IMR-90 (cell line): ENCODE data around the gene SLC9A3. TPM values are rescaled to one million over a fixed set of nuclear protein-coding genes. Genes with fewer than 3 reads are reported as not detected.

Source experiments
- ATAC-seq: fragments of 200-7000 bp; cut with Tn5 transposase; 2 replicates; pipeline ENCODE4 v1.9.1; 2020; ENCODE audit warnings: low read depth, mild to moderate bottlenecking, moderate library complexity
- BruUV-seq: library from RNA; stranded (reverse); fragments of 400-500 nt; replicated peaks from 2 replicates; lab custom pipeline; 2021; lab: Mats Ljungman, UMichigan
- CTCF ChIA-PET: fragments of 300-600 bp; formaldehyde crosslinking; extraction: SDS; loops from one replicate; lab custom pipeline; 2021; ENCODE audit warnings: antibody characterized with exemption; lab: Yijun Ruan, JAX
- POLR2A ChIA-PET: fragments of 300-600 bp; sonication (Branson Sonifier 250); formaldehyde crosslinking; loops from one replicate; lab custom pipeline; 2022; ENCODE audit warnings: antibody characterized with exemption; ENCODE audit not compliant: unreplicated experiment; lab: Charles Lee
- DNase-seq: peaks from one replicate; pipeline ENCODE4 v3.0.0; 2013
- H2AFZ ChIP-seq: replicated peaks from 2 replicates; pipeline ENCODE3; 2013; ENCODE audit warnings: low read length, mild to moderate bottlenecking; ENCODE audit not compliant: poor library complexity
- H2AK5ac ChIP-seq: 2 replicates; pipeline ENCODE4 v1.6.1; 2013; ENCODE audit warnings: low read depth, low read length, inconsistent platforms
- H2AK9ac ChIP-seq: replicated peaks from 2 replicates; pipeline ENCODE3; 2013; ENCODE audit warnings: mild to moderate bottlenecking, low read depth, low read length, moderate library complexity; ENCODE audit not compliant: poor library complexity
- H2BK120ac ChIP-seq: 2 replicates; pipeline ENCODE4 v1.6.1; 2013; ENCODE audit warnings: low read depth, low read length, inconsistent platforms
- H2BK15ac ChIP-seq: 3 replicates; pipeline ENCODE4 v1.6.1; 2013; ENCODE audit warnings: low read depth, low read length, inconsistent platforms
- H2BK20ac ChIP-seq: 2 replicates; pipeline ENCODE4 v1.6.1; 2013; ENCODE audit warnings: low read depth, mild to moderate bottlenecking, inconsistent platforms, low read length, moderate library complexity
- H2BK5ac ChIP-seq: 2 replicates; pipeline ENCODE4 v1.6.1; 2013; ENCODE audit warnings: mild to moderate bottlenecking, low read depth, low read length, inconsistent platforms; ENCODE audit not compliant: poor library complexity, severe bottlenecking
- H3K14ac ChIP-seq: replicated peaks from 2 replicates; pipeline ENCODE4 v1.6.1; 2013; ENCODE audit warnings: low read depth, low read length, inconsistent platforms
- H3K18ac ChIP-seq: 2 replicates; pipeline ENCODE4 v1.6.1; 2013; ENCODE audit warnings: low read depth, low read length, control low read depth
- H3K23ac ChIP-seq: 2 replicates; pipeline ENCODE4 v1.6.1; 2013; ENCODE audit warnings: low read depth, low read length, inconsistent platforms
- H3K27ac ChIP-seq: 2 replicates; pipeline ENCODE4 v1.5.1; 2013; ENCODE audit warnings: mild to moderate bottlenecking, control low read depth, low read length; ENCODE audit not compliant: insufficient read depth
- H3K27me3 ChIP-seq: 2 replicates; pipeline ENCODE4 v1.6.1; 2013; ENCODE audit warnings: low read length; ENCODE audit not compliant: control insufficient read depth, insufficient read depth
- H3K36me3 ChIP-seq: 2 replicates; pipeline ENCODE4 v1.6.1; 2013; ENCODE audit warnings: low read length, mixed read lengths; ENCODE audit not compliant: control insufficient read depth, insufficient read depth
- H3K4ac ChIP-seq: 2 replicates; pipeline ENCODE4 v1.6.1; 2013; ENCODE audit warnings: low read depth, low read length, inconsistent platforms
- H3K4me1 ChIP-seq: 2 replicates; pipeline ENCODE4 v1.6.1; 2013; ENCODE audit warnings: low read length, mixed read lengths; ENCODE audit not compliant: control insufficient read depth, insufficient read depth
- H3K4me2 ChIP-seq: 2 replicates; pipeline ENCODE4 v1.6.1; 2013; ENCODE audit warnings: low read depth, mild to moderate bottlenecking, control low read depth, low read length, moderate library complexity
- H3K4me3 ChIP-seq: 2 replicates; pipeline ENCODE4 v1.5.1; 2013; ENCODE audit warnings: low read depth, mild to moderate bottlenecking, control low read depth, low read length, moderate library complexity; ENCODE audit not compliant: insufficient read depth
- H3K56ac ChIP-seq: 2 replicates; pipeline ENCODE4 v1.6.1; 2013; ENCODE audit warnings: low read length, inconsistent platforms; ENCODE audit not compliant: insufficient read depth; ENCODE audit errors: extremely low read depth
- H3K79me1 ChIP-seq, 2 experiments: 2 replicates each; pipeline ENCODE4 v1.6.1; 2013; ENCODE audit warnings: low read length in 2 of 2, inconsistent platforms in 1 of 2, low read depth in 1 of 2
- H3K9ac ChIP-seq: 2 replicates; pipeline ENCODE4 v1.6.1; 2013; ENCODE audit warnings: low read depth, low read length, control low read depth
- H3K9me1 ChIP-seq: 2 replicates; pipeline ENCODE4 v1.6.1; 2013; ENCODE audit warnings: low read length, inconsistent platforms; ENCODE audit not compliant: insufficient read depth
- H3K9me3 ChIP-seq: 2 replicates; pipeline ENCODE4 v1.6.1; 2013; ENCODE audit warnings: low read length; ENCODE audit not compliant: control insufficient read depth, insufficient read depth
- H4K20me1 ChIP-seq: 2 replicates; pipeline ENCODE4 v1.6.1; 2013; ENCODE audit warnings: low read length, inconsistent platforms; ENCODE audit not compliant: insufficient read depth
- H4K5ac ChIP-seq: 2 replicates; pipeline ENCODE4 v1.6.1; 2013; ENCODE audit warnings: mild to moderate bottlenecking, low read depth, low read length, control low read depth
- H4K8ac ChIP-seq, 2 experiments: 2 replicates each; pipeline ENCODE4 v1.6.1; 2013; ENCODE audit warnings: low read depth in 2 of 2, low read length in 2 of 2, control low read depth in 1 of 2, inconsistent platforms in 1 of 2
- H4K91ac ChIP-seq: 2 replicates; pipeline ENCODE4 v1.6.1; 2013; ENCODE audit warnings: low read depth, low read length, inconsistent platforms; ENCODE audit not compliant: insufficient read depth
- BHLHE40 ChIP-seq: fragments of 150-350 bp; IDR thresholded peaks from 2 replicates; pipeline ENCODE4 v1.6.1; 2016; ENCODE audit warnings: mild to moderate bottlenecking, low read depth, low read length
- CEBPB ChIP-seq: IDR thresholded peaks from 2 replicates; pipeline ENCODE4 v1.6.1; 2012; ENCODE audit warnings: low read depth, low read length, improper control_type of control experiment
- CHD1 ChIP-seq: IDR thresholded peaks from 2 replicates; pipeline ENCODE4 v1.6.1; 2012; ENCODE audit warnings: low read depth, low read length, improper control_type of control experiment
- CTCF ChIP-seq: conservative IDR thresholded peaks from 2 replicates; pipeline ENCODE4 v1.5.1; 2012; ENCODE audit warnings: mild to moderate bottlenecking, low read depth, low read length, improper control_type of control experiment
- MAZ ChIP-seq: IDR thresholded peaks from 2 replicates; pipeline ENCODE4 v1.6.1; 2012; ENCODE audit warnings: low read depth, mild to moderate bottlenecking, low read length, improper control_type of control experiment, moderate library complexity, borderline replicate concordance
- MXI1 ChIP-seq: IDR thresholded peaks from 2 replicates; pipeline ENCODE4 v1.6.1; 2012; ENCODE audit warnings: low read depth, mild to moderate bottlenecking, low read length, moderate library complexity, borderline replicate concordance
- NFE2L2 ChIP-seq: fragments of 150-350 bp; IDR thresholded peaks from 2 replicates; pipeline ENCODE4 v1.6.1; 2016; ENCODE audit warnings: low read depth, mild to moderate bottlenecking, low read length
- RAD21 ChIP-seq: IDR thresholded peaks from 2 replicates; pipeline ENCODE4 v1.6.1; 2012; ENCODE audit warnings: low read length, improper control_type of control experiment
- RFX5 ChIP-seq: IDR thresholded peaks from 2 replicates; pipeline ENCODE4 v1.8.0; 2012; ENCODE audit warnings: low read depth, mild to moderate bottlenecking, low read length, moderate library complexity
- SMC3 ChIP-seq: fragments of 150-350 bp; IDR thresholded peaks from 2 replicates; pipeline ENCODE4 v1.6.1; 2016; ENCODE audit warnings: low read depth, mild to moderate bottlenecking, antibody characterized with exemption, low read length, moderate library complexity
- USF2 ChIP-seq: fragments of 150-350 bp; IDR thresholded peaks from 2 replicates; pipeline ENCODE4 v1.6.1; 2017; ENCODE audit warnings: mild to moderate bottlenecking, antibody characterized with exemption, low read length, low read depth
- WGBS, 2 experiments: methylation state at CpG; one replicate each; pipeline versions ENCODE4 v1.1.5 to v1.1.7; 2013; ENCODE audit warnings: missing lambda C conversion rate in 2 of 2; ENCODE audit not compliant: insufficient read length in 1 of 2; ENCODE audit errors: extremely low coverage in 2 of 2; 5-methylcytosine and 5-hydroxymethylcytosine counted together
- dilution Hi-C: fragments of 300-500 bp; cut with HindIII; formaldehyde crosslinking; loops from one replicate; pipeline ENCODE4 v1.14.3; 2018; ENCODE audit warnings: low sequenced_read_pairs; ENCODE audit not compliant: unreplicated experiment
- in situ Hi-C: fragments of 300-500 bp; cut with MboI; formaldehyde crosslinking; loops from 3 replicates; pipeline ENCODE4 v1.14.3; 2019; ENCODE audit warnings: low sequenced_read_pairs, inconsistent platforms, mixed read lengths
- intact Hi-C: fragments of 100-400 bp; cut with micrococcal nuclease; formaldehyde crosslinking; loops from 2 replicates; pipeline ENCODE4 v1.10.0; 2022
- polyA plus RNA-seq, 3 experiments: library from polyadenylated mRNA; depleted of rRNA; stranded (reverse); fragments of >200 nt; gene quantifications; 2 replicates each; pipeline ENCODE4 v1.2.3, GENCODE V29; 2012; ENCODE audit warnings: low replicate concordance in 1 of 3
- total RNA-seq: library from RNA; depleted of rRNA; stranded (reverse); fragments of >200 nt; gene quantifications from 2 replicates; pipeline ENCODE4 v1.2.3, GENCODE V29; 2012
- TF ChIP-seq, protein P1 (sequence below): fragments of 150-350 bp; IDR thresholded peaks from 2 replicates; pipeline ENCODE4 v1.6.1; 2016; ENCODE audit warnings: low read depth, mild to moderate bottlenecking, low read length, moderate library complexity, borderline replicate concordance

The SLC9A3 gene
- total and polyA plus RNA-seq, 2 of the 4 experiments (the other 2 are of a cell fraction), result 0.72 to 1.5 TPM

- Histone ChIP-seq H2BK5ac (peak within 1 kb of the TSS; percentile 77), H3K27me3 (no peaks in the 10 kb centered on the region), H3K27ac (peak within 1 kb of the TSS; percentile 82), H4K20me1 (0 out of 2 replicates have a peak, but pooled peaks cover 14% of the 10 kb centered on the region), H3K23ac (peak within 1 kb of the TSS; percentile 95), H3K18ac (peak within 1 kb of the TSS; percentile 38), H4K5ac (peak within 1 kb of the TSS; percentile 86), H3K9me1 (peaks cover 4% of the 10 kb centered on the region; the same call in 1 of the 2 replicates), H3K79me1 (peaks cover 28 to 65% of the 10 kb centered on the region in 2 experiments), H2AK9ac (peak within 1 kb of the TSS; percentile 99), H2BK120ac (peak within 1 kb of the TSS; percentile 82), H2AK5ac (peak within 1 kb of the TSS; percentile 92), H4K91ac (peak within 1 kb of the TSS; percentile 98), H2BK20ac (no peak within 1 kb of the TSS), H3K4ac (peak within 1 kb of the TSS; percentile 99), H3K4me1 (peaks cover 12% of the 10 kb centered on the region), H3K4me2 (peak within 1 kb of the TSS; percentile 96), H4K8ac (peak within 1 kb of the TSS; percentile 96 to 100), H2BK15ac (peak within 1 kb of the TSS; percentile 78; the same call in 1 of the 3 replicates), H3K56ac (peak within 1 kb of the TSS; percentile 76), H2AFZ (peak within 1 kb of the TSS; percentile 96), H3K9ac (peak within 1 kb of the TSS; percentile 97), H3K14ac (peak within 1 kb of the TSS; percentile 99), H3K4me3 (peak within 1 kb of the TSS; percentile 82), H3K36me3 (peaks cover 14% of the 10 kb centered on the region), H3K9me3 (no peaks in the 10 kb centered on the region)
- in situ Hi-C loops, result no loop called here
- dilution Hi-C loops, result no loop called here
- ChIA-PET CTCF (no interaction called here), POLR2A (no interaction called here)
- TSS peak; percentile 45 for BruUV-seq
- ATAC-seq, result peak; percentile 80
- DNase-seq, result peak; percentile 56
- WGBS, 2 experiments, result 12% methylated on average over 17 of the region's 73 CpGs; no CpG with 5 or more reads in 1 of the 2 experiments
- intact Hi-C loops, result loop anchor here (5.0 kb wide), 1 partner anchor 35 kb away; no protein-coding TSS in a partner anchor
- TF ChIP-seq USF2 (no peak; the same call in 1 of the 2 replicates), CTCF (no peak), MAZ (peak; percentile 52; the same call in 1 of the 2 replicates), CEBPB (no peak), MXI1 (no peak; the same call in none of the 2 replicates), CHD1 (peak; percentile 82; the same call in 1 of the 2 replicates), RFX5 (no peak), BHLHE40 (no peak), RAD21 (no peak), NFE2L2 (0 out of 2 replicates have a peak, but pooled peaks have one; percentile 6), SMC3 (no peak)
- TF ChIP-seq, protein P1, sequence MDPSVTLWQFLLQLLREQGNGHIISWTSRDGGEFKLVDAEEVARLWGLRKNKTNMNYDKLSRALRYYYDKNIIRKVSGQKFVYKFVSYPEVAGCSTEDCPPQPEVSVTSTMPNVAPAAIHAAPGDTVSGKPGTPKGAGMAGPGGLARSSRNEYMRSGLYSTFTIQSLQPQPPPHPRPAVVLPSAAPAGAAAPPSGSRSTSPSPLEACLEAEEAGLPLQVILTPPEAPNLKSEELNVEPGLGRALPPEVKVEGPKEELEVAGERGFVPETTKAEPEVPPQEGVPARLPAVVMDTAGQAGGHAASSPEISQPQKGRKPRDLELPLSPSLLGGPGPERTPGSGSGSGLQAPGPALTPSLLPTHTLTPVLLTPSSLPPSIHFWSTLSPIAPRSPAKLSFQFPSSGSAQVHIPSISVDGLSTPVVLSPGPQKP, result 0 out of 2 replicates have a peak, but pooled peaks have one; percentile 68
These were observed 81.7 kb downstream of the SLC9A3 start, which contains the start of gene EXOC3 for GRCh38 chr5:442335-443238. Gene EXOC3 (plus strand): TSS chr5:443176. CDS start chr5:446206, 3,030 bp downstream.
